HG03378 (cell line): ENCODE results near the gene PRKCD.
"Not testable (repeated sequence)": the region's sequence is repeated elsewhere in the genome, so short reads cannot be mapped to it uniquely, and the experiment has no call there.

Experiments used
- ATAC-seq: cut with Tn5 transposase; IDR thresholded peaks from one replicate; pipeline ENCODE4 v1.9.1; 2021; ENCODE audit warnings: mild to moderate bottlenecking, moderate library complexity; ENCODE audit not compliant: unreplicated experiment

The PRKCD gene

DNA sequence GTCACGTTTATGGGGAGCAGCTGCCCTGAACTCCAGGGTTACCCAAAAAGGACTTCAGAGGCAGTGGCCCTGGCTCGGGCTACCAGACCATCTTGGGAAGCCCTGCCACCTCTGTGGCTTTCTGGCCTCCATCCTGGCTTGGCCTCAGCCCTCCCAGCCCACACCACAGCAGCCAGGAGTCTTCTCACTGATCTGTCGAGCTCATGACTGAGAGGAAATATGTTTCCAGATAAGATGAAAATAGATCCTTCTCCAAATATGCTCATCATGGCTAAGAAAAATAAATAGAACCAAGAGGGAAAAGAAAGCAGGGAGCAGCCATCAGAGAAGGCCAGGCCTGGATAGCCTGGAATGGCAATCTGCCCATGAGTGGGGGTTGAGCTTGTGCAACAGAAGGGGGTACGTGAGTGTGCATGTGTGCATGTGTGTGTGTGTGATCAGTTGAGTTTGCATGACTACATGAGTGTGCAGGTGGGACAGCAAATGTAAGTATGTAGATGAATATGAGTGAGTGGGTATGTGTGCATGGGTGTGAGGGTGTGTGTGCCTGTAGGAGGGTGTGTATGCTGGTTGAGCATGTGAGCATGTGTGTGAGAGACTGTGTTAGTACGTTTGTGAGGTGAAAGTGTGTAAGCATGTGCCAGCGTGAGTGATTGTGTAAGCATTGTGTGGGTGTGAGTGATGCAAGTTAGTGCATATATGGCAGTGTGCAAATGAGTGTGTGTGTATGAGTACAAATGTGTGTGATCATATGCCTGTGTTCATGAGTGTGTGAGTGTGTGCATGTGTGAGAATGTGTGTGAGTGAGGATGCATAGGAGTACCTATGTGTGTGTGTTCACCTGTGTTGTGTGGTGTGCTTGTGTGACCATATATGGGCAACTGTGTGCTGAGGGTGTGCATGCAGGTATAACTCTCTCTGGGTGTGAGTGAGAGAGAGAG is 20.8 kb upstream of the PRKCD start:
- no peak for ATAC-seq

DNA sequence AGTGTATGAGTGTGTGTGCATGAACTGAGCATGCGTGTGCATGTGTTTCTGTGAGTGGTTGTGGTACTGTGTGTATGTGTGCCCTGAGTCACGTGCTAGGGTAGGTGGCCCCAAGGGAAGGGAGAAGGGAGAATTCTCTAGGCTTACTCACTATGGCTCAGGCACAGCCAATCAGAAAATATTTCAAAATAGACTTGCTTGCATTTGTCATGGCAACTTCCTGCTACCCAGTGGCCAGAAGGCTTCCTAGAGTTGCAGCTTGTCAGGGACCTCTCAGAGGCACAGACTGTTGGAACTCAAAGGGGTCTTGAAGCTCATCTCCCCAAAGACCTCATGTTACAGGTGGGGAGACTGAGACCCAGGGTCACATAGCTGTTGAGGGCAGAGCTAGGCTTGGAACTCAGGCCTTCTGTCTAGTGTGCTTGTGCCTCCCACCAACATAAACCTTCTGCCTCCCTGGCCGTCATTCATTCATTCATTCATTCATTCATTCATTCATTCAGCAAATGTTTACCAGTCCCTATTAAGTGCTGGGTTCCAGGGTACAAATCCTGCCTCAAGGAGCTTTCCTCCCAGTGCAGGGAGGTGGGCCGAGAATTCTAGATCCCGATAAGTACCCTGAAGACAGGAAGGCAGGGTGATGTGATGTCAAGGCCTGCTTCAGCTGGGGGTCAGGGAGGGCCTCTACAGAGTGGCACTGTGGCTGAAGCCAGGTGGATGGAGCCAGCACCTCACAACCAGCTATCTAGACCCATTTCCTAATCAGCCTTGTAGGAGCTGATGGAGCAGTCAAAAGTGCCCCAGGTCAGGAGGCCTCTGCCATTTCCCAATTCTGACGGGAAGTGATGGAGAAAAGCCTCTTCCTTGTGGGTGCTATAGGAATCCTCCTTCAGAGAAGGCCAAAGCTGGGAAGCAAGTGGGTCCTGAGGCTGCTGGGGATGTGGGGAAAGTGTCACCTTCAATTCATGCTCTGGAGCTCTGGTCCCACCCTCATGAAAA is 19.9 kb upstream of the PRKCD start:
- ATAC-seq, result no peak

DNA sequence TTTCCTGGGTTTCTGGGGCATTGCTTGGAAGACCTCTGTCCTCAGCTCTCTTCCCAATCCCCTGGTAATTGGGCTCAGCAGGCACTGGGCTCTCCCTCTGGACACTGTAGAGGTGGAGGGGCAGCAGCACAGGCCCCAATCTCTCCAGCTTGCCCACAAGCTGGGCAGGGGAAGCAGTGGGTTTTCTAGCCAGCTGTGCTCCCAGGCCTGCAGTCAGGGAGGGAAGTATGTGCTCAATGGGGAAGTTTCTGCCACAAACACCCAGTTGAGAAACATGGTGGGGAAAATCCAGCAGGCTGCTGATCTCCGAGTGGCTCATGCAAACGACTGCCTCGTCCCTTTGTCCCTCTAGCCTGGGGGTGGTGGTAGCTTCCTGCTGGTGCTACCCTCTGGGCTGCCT is 18.0 kb upstream of the PRKCD start:
- ATAC-seq, result no peak

GRCh38 chr3:53144446-53144845 is 16.6 kb upstream of the PRKCD start:
- no peak for ATAC-seq

DNA sequence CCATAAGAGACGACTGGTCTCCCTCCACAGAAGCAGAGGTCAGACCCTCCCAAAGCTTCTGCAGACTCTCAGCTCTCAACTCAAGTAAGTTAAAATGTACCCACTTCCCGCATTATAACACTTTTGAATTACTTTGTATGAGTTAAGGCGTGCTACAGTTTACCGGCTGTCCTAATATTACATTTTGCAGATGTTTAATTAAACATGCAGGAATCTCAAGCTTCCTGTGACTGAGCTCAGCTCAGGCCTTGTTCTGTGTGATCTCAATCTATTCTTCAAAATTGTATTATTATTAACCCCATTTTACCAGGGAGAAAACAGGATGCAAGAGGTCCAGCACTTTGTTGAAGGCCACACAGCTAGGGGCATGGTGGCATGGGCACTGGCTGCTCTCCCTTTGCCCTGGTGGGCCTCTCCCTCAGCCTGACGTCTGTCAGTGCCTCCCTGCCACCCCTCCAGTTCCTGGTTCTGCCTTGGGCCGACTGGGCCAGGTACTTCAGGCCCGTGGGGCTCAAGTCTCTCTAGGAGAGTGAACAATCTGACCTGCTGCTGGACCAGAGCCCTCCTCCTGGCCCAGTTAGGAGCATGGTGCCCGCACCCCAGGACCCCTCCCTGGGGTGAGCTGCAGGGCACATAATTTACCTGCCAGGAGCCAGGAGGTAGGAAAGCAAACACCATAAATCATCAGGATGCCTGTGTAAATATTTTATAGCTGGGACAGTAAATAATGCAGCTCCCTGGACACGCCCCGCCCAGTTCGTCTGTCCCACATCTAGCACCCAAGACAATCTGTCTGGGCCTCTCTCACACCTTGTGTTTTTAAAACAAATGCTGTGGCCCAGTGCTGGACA is 15.9 kb upstream of the PRKCD start:
- ATAC-seq, result no peak

DNA sequence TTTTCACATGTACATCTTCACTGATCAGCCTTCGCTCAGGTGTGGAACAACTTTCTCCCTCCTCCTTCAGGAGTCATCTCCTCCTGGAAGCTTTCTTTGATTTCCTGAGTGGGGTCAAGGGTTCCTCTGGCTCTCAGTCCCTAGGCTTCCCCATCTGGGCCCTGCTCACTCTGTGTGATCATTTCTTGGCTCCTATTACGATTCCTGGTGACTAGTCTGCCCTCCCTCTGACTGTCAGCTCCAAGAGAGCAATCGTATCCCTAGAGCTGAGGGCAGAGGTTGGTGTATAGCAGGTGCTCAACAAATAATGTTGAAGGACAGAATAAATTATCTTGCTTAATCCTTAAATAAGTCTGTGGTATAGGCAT is 15.3 kb upstream of the PRKCD start:
- ATAC-seq, result no peak

GRCh38 chr3:53146319-53146891 is 14.6 kb upstream of the PRKCD start:
- no peak for ATAC-seq

GRCh38 chr3:53147151-53147902 is 13.7 kb upstream of the PRKCD start:
- no peak for ATAC-seq

DNA sequence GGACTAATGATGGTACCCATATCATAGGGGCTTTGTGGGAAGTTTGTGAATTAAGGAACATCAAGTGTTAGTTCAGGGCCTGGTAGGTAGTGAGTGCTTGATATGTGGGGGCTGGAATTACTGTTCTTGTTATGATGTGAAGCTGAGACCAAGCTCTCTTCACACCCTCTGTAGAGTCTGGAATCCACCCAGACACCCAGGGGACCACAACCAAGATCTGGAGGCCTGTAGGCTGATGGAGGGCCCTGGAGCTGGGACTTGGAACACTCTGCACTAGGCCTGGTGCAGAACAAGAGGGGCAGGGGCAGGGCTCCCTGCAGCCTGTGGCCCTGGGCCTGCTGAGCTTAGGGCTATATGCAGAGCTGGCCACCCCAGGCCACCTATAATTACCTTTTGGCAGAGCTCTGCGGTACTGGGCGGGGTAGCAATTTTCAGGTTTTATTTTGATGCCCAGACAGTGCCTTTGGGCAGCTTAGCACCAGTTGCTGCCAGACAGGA is 13.1 kb upstream of the PRKCD start:
- no peak for ATAC-seq

- ATAC-seq, result no peak
These were observed 11.9 kb upstream of the PRKCD start for GRCh38 chr3:53149006-53149690.

DNA sequence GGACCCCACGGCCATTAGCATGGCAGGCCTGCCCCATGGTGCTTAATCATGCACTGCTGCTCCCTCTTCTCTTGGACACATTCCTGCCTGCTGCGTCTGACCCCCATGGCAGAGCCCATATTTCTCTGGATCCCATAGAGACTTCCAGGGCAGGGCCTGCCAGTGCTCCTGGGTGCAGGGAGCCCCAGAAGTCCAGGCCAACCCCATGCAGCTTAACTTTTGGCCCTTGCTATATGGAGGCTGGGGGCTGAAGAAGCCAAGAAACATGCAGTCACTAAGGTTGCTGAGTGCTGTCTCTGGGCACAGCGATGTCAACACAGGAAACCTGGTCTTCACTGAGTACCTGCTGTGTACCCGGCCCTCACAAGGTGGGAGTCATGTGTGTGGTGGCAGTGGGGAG is 11.3 kb upstream of the PRKCD start:
- ATAC-seq, result no peak

DNA sequence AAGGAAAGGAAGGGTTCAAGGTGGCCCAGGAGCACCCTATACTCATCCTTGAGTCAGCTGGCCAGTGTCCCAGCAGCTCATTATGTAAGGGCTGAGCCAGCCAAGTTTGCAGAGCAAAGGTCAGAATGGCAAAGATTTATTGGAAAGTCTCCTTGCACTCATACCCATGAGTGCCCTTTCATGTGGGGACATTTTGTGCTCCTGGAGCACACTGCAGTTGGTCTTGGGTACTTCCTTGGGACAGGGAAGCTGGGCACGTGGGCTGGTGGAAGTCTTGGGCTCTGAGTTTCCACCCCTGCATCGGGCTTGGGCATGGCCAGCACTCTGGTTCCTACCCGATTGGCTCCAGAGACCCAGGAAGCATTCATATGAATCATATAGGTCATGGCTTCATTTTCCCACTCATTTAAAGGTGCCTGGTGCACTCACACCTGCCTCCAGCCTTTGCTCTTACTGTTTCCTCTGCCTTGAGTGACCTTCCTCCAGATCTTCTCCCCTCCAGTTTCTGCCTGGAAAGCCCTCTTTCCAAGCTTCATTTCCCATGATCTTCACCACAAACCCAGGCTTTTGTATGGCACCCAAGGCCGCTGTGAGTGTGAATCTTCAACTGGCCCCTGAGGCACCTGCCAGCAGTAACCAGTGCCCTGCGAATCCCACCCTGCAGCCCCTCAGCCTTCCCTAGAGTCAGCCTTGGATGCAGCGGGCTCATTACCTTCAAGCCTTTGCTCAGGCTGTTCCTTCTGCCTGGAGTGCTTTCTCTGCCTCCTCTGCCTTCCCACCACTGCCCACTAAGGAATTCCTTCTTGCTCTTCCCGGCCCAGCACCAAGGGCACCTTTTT is 10.5 kb upstream of the PRKCD start:
- ATAC-seq, result no peak

DNA sequence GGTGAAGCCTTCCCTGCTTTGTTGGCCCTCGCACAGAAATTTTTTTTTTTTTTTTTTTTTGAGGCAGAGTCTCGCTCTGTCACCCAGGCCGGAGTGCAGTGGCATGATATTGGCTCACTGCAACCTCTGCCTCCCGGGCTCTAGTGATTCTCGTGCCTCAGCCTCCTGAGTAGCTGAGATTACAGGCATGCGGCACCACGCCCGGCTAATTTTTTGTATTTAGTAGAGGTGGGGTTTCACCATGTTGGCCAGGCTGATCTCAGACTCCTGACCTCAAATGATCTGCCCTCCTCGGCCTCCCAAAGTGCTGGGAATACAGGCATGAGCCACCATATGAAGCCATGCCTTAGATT is 9.9 kb upstream of the PRKCD start:
- ATAC-seq, result not testable (repeated sequence)

GRCh38 chr3:53151465-53151864 is 9.5 kb upstream of the PRKCD start:
- no peak for ATAC-seq

DNA sequence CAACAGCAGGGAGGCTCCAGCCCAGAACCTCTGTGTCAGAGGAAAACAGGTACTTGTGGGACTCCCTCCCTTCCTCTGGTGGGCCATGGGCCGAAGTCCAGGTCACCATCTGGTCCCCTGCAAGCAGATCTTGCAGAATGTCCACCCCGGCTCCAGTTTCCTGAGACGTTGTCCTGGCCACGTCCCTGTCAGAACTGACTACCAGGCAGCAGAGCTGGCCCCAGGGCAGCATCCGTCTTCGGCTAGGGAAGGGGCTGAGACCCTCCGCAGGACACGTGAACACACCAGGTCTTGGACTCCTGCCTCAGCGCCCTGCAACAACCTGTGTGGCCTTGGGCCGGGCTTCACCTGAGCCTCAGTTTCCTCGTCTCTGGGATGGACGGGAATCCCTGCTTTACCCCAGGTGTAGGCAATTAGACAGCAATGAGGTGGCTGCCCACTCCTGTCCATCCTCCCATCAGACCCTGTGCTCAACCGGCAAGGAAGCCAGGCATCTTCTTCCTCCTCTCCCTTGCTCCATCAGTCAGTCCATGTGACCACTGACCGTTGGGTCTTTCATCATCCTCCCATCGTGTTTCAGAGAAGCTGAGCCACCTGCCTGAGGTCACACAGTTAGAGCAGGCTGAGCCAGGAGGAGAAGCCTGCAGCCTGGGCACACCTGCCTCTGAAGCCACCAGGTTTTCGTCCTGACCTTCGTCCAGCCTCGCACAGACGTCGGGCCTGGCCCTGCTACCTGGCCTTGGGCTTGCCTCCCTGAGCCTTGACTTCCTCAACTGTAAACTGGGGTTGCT is 8.9 kb upstream of the PRKCD start:
- ATAC-seq, result no peak

- ATAC-seq, result no peak
These were observed 7.7 kb upstream of the PRKCD start for GRCh38 chr3:53153264-53153823.

DNA sequence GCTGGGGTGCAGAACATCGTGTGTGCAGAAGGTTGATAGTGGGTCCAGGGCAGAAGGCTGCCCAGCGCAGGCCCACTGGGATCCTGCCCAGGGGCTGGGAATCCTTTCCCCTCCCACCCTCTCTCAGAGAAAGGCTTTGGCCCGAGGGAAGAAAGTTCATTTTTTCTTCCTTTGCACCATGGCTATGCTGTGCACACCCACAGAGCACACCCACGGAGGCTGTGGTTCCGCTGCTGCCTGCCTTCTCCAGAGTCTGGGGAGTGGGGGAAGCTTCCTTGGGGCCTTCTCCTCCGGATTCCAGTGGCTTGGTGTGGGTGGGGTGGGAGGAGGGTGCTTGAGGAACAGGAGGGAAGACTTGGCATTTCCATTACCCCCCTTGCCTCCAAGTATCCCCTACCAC is 7.0 kb upstream of the PRKCD start:
- ATAC-seq, result no peak
